ENCODE measurements around the gene ADD3. TPM values are rescaled to one million over a fixed set of nuclear protein-coding genes. Genes with fewer than 3 reads are reported as not detected.

The ADD3 gene
- total and polyA plus RNA-seq, 11 donors = 28.8 to 659 (median 97.1) TPM

DNA sequence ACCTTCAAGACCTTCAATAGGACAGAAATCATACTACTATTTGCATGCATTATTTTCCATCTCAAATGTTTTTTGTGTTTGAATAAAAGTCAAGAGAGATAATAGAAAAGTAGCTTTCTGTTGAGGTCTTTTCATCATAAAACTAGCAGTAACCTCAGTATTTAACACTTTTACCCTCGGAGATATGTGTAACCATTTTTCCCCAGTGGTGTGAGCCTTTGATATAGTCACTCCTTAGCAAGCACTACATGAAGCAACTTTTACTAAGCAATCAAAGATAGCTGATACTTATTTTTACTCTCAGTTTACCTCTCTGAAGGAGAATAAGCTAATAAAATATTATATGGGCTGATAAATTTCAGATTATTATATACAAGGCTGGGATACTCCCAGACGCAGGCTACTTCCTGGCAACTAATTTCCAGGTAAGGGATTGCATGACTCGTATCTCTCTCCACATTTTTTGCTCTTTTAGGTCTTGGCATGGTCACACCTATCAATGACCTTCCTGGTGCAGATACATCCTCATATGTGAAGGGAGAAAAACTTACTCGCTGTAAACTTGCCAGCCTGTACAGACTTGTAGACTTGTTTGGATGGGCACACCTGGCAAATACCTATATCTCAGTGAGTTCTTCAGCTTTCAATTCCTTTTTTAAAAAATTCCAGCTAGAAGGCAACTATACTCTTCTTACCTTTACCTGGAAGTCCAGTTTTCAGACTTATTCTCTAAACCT, 108.2 kb downstream of the ADD3 start:
- ATAC-seq = no peak
- TF ChIP-seq, protein P1, sequence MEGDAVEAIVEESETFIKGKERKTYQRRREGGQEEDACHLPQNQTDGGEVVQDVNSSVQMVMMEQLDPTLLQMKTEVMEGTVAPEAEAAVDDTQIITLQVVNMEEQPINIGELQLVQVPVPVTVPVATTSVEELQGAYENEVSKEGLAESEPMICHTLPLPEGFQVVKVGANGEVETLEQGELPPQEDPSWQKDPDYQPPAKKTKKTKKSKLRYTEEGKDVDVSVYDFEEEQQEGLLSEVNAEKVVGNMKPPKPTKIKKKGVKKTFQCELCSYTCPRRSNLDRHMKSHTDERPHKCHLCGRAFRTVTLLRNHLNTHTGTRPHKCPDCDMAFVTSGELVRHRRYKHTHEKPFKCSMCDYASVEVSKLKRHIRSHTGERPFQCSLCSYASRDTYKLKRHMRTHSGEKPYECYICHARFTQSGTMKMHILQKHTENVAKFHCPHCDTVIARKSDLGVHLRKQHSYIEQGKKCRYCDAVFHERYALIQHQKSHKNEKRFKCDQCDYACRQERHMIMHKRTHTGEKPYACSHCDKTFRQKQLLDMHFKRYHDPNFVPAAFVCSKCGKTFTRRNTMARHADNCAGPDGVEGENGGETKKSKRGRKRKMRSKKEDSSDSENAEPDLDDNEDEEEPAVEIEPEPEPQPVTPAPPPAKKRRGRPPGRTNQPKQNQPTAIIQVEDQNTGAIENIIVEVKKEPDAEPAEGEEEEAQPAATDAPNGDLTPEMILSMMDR (IDR thresholded peaks at IDR 0.05) = no peak
- TF ChIP-seq POLR2A (IDR thresholded peaks at IDR 0.05) = no peak
- Histone ChIP-seq H3K9me3 (no peaks in the 10 kb centered on the region), H3K36me3 (peaks cover 0 to 86% (median 72%) of the 10 kb centered on the region in 9 donors), H3K27me3 (no peaks in the 10 kb centered on the region), H3K4me3 (no peak overlapping the region), H3K4me1 (peaks cover 3 to 18% (median 6%) of the 10 kb centered on the region in 12 donors), H3K27ac (no peak overlapping the region)
- 86 to 94% (median 92%) methylated on average over 4 of the region's 4 CpGs for WGBS, 4 donors
- DNase-seq = no peak
- intact Hi-C loops (cut with DNase I) = loop anchor here in 5 of 10 donors (5.0 kb wide), 3 partner anchors 109 to 229 kb away; partner anchors contain the start of gene ADD3 (in 2 of the 5)

DNA sequence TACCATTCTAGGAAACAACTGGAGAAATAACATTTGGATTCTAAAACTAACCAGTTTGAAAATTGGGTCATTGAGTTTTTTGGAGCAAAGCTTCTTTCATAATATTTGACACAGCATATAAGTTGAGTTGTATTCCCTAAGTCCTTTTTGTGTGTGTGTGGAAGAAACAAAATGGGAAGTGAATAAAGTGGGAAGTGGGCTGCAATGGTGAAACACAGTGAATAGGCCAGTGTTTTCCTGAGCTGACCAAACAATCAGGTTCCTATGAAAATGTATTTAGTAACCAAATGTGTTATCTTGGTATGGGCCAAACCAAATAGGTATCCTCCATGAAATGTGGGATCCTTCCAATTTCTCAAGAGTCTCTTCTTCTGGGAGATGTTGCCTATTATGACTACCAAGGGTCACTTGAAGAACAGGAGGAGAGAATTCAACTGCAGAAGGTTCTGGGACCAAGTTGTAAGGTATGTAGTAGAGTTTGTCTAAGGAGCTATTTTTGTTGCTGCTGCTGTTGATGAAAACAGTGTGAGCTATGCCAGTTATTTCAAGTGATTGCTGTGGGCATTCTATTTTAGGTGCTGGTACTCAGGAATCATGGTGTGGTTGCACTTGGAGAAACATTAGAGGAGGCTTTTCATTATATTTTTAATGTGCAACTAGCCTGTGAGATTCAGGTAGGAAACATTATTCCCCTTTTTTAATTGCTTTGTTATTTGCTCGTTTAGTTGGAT, 111.3 kb downstream of the ADD3 start:
- Histone ChIP-seq H3K27me3 (no peaks in the 10 kb centered on the region), H3K4me1 (peaks cover 3 to 16% (median 6%) of the 10 kb centered on the region in 12 donors), H3K4me3 (peak overlapping the region in 1 of 12 donors; percentile 21), H3K9me3 (no peaks in the 10 kb centered on the region), H3K36me3 (peaks cover 0 to 91% (median 75%) of the 10 kb centered on the region in 9 donors), H3K27ac (peak overlapping the region; percentile 38 to 91 (median 70))
- peak; percentile 90 to 95 (median 91) for ATAC-seq
- 43 to 56% (median 50%) methylated on average over 1 of the region's 1 CpG for WGBS, 4 donors
- no peak for DNase-seq
- TF ChIP-seq, protein P1 (IDR thresholded peaks at IDR 0.05) = no peak
- no peak for TF ChIP-seq POLR2A (IDR thresholded peaks at IDR 0.05)
- intact Hi-C loops (cut with DNase I) = loop anchor here in 5 of 10 donors (5.0 kb wide), 3 partner anchors 112 to 232 kb away; partner anchors contain the start of gene ADD3 (in 2 of the 5)

DNA sequence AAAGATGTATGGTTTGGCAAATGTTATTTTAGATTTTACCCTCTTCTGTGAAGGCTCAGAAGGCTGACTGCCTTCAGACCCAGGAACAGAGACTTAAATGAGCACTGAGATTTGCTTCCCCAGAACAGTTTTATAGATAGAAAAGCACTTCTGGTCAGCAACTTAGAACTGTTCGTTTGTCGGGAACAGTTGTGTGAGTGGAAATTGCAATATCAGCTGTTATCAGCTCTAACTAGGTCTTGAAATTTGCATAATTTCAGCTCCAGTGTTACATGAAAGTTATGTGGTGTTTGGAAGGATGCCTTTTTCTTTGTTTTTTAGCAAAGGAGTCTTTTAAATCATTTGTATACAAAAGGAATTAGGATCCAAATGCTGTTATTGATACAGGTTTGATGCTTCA, 115.8 kb downstream of the ADD3 start:
- intact Hi-C loops (cut with DNase I) = loop anchor here in 1 of 10 donors (5.0 kb wide), 1 partner anchor 241 kb away; no protein-coding TSS in a partner anchor
- WGBS, 4 donors = 46 to 57% (median 51%) methylated on average over 2 of the region's 2 CpGs
- Histone ChIP-seq H3K36me3 (peaks cover 0 to 95% (median 81%) of the 10 kb centered on the region in 9 donors), H3K4me3 (no peak overlapping the region), H3K4me1 (peaks cover 0 to 12% (median 5%) of the 10 kb centered on the region in 12 donors), H3K9me3 (no peaks in the 10 kb centered on the region), H3K27ac (peak overlapping the region in 1 of 12 donors; percentile 2), H3K27me3 (no peaks in the 10 kb centered on the region)
- ATAC-seq (no peak), DNase-seq (no peak)
- TF ChIP-seq, protein P1 (IDR thresholded peaks at IDR 0.05) = no peak
- no peak for TF ChIP-seq POLR2A (IDR thresholded peaks at IDR 0.05)

DNA sequence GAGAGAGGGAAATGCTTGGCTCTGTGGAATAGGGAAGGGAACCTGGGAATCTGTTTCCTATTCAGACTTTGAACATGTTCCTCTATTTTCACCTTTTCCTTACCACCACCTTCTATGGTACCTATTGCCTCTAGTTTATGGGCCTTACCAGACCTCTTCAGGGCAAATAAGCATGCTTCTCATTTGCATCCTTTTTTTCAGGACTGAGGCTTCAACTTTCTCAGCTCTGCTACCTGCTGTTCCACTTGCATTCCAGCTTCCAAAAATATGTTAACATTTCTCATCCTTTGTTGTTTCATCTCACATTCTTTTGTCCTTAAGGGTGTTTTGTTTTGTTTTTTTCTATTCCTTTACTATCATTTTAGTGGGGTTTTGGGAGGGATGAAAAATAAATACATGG, 121.7 kb downstream of the ADD3 start:
- intact Hi-C loops (cut with DNase I) = loop anchor here in 2 of 10 donors (5.0 kb wide), 2 partner anchors 152 to 242 kb away; no protein-coding TSS in a partner anchor
- peaks cover 0 to 100% (median 95%) of the 10 kb centered on the region in 9 donors for H3K36me3 ChIP-seq
- ATAC-seq = no peak

More for the DNA sequence above, 121.7 kb downstream of the ADD3 start:
- no peaks in the 10 kb centered on the region for H3K9me3 ChIP-seq
- H3K27ac ChIP-seq = no peak overlapping the region
- no peak for TF ChIP-seq POLR2A (IDR thresholded peaks at IDR 0.05)
- TF ChIP-seq, protein P1 (IDR thresholded peaks at IDR 0.05) = no peak
- no peaks in the 10 kb centered on the region for H3K27me3 ChIP-seq
- peaks cover 0 to 5% (median 0%) of the 10 kb centered on the region in 12 donors for H3K4me1 ChIP-seq
- H3K4me3 ChIP-seq = no peak overlapping the region
- no peak for DNase-seq

Data from heart left ventricle (tissue), 16 donors.